GM12891 (cell line): ENCODE measurements around the gene SPOCD1.

Experiments
- DNase-seq: peaks from one replicate; pipeline ENCODE4 v3.0.0; 2011; ENCODE audit warnings: low spot score; ENCODE audit not compliant: insufficient read length
- FAIRE-seq: peaks from 2 replicates; lab custom pipeline; 2011; peaks lifted over from hg19 to GRCh38; lab: Jason Lieb, UNC
- PAX5 ChIP-seq: IDR thresholded peaks from 2 replicates; pipeline ENCODE4 v1.6.1; 2011; ENCODE audit warnings: low read length, moderate library complexity, mild to moderate bottlenecking; ENCODE audit not compliant: insufficient read depth, severe bottlenecking
- POLR2A ChIP-seq: IDR thresholded peaks from 2 replicates; pipeline ENCODE4 v1.6.1; 2011; ENCODE audit warnings: low read depth, low read length, control low read depth
- POLR2AphosphoS5 ChIP-seq: IDR thresholded peaks from 2 replicates; pipeline ENCODE4 v1.6.1; 2011; ENCODE audit warnings: low read depth, low read length, control low read depth
- POU2F2 ChIP-seq: IDR thresholded peaks from 2 replicates; pipeline ENCODE4 v1.6.1; 2011; ENCODE audit warnings: low read depth, mild to moderate bottlenecking, control low read depth, low read length, moderate library complexity
- SPI1 ChIP-seq: IDR thresholded peaks from 2 replicates; pipeline ENCODE4 v1.6.1; 2011; ENCODE audit warnings: low read depth, low read length, control low read depth
- TAF1 ChIP-seq: IDR thresholded peaks from 2 replicates; pipeline ENCODE4 v1.6.1; 2011; ENCODE audit warnings: low read depth, low read length, control low read depth

Gene SPOCD1

GRCh38 chr1:31744165-31744888 is 71.5 kb downstream of the SPOCD1 start:
- TF ChIP-seq PAX5 (no peak), TAF1 (no peak), POU2F2 (peak; percentile 32; the same call in 1 of the 2 replicates), POLR2AphosphoS5 (no peak), POLR2A (no peak), SPI1 (peak; percentile 91)
- peak; percentile 97 for FAIRE-seq
- peak; percentile 83 for DNase-seq

GRCh38 chr1:31742462-31743212 is 73.2 kb downstream of the SPOCD1 start:
- FAIRE-seq (no peak), DNase-seq (no peak)
- TF ChIP-seq POLR2A (no peak), PAX5 (no peak), TAF1 (no peak), POU2F2 (no peak), SPI1 (no peak), POLR2AphosphoS5 (no peak)
